ENCODE data around the gene RSAD1.

GRCh38 chr17:50502301-50502990, 23.8 kb downstream of the RSAD1 start:
- TF ChIP-seq CTCF (IDR thresholded peaks at IDR 0.05; ENCODE audit: low read depth, low read length, poor library complexity, severe bottlenecking), result no peak
- no peak for TF ChIP-seq EZH2phosphoT487 (IDR thresholded peaks at IDR 0.05; ENCODE audit: borderline replicate concordance, low read length)
